ENCODE measurements around the gene PHYHD1. TPM values are rescaled to one million over a fixed set of nuclear protein-coding genes. Genes with fewer than 3 reads are reported as not detected.

The PHYHD1 gene
- total and polyA plus RNA-seq, 2 of the 13 experiments (the other 11 are each of a cell fraction or from before 2014, with no cell fraction given) = 10.6 to 25.3 TPM

DNA sequence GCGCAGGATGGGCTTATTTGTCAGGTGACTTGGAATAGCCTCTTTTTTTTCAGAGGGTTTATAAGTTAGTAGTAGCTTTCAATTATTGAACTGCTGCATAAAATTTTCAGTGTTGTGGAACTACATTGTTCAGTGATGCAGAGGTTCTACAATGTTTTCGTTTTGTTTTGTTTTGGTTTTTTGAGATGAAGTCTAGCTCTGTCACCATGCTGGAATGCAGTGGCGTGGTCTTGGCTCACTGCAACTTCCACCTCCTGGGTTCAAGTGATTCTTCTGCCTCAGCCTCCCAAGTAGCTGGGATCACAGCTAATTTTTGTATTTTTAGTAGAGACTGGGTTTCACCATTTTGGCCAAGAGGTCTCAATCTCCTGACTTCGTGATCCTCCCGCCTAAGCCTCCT, 48.7 kb downstream of the PHYHD1 start:
- Histone ChIP-seq H3K27me3 (ENCODE audit: control insufficient read depth in 1 of 2, insufficient read depth in 2 of 2, low read length in 2 of 2) (no peaks in the 10 kb centered on the region), H3K4me2 (ENCODE audit: low read depth, low read length) (no peak overlapping the region), H3K4me3 (replicated peaks in 1 of 3; ENCODE audit: insufficient read depth in 1 of 3, low read depth in 2 of 3, low read length in 3 of 3) (no peak overlapping the region), H3K79me2 (ENCODE audit: insufficient read depth, low read length) (no peaks in the 10 kb centered on the region), H3K4me1 (ENCODE audit: insufficient read depth, low read length) (no peaks in the 10 kb centered on the region), H4K20me1 (ENCODE audit: insufficient read depth, low read length) (no peaks in the 10 kb centered on the region), H3K36me3 (replicated peaks in 1 of 2; ENCODE audit: control insufficient read depth in 1 of 2, insufficient read depth in 2 of 2, low read length in 2 of 2) (peaks cover 12 to 71% of the 10 kb centered on the region in 2 experiments; a peak in 4 of 5 replicates), H3K9ac (ENCODE audit: insufficient read depth, low read depth, low read length) (no peak overlapping the region), H2AFZ (ENCODE audit: low read length) (no peak overlapping the region), H3K27ac (ENCODE audit: extremely low read length, insufficient read depth, low read length) (no peak overlapping the region), H3K9me3 (ENCODE audit: low read length) (no peaks in the 10 kb centered on the region)
- BruUV-seq (replicated peaks) = no TSS peak
- ChIA-PET CTCF (ENCODE audit: low intra/inter-chr PET ratio, low total read pairs) (no interaction called here), POLR2A (no interaction called here)
- 99% methylated on average over 5 of the region's 5 CpGs for WGBS (ENCODE audit: low lambda C conversion rate)
- FAIRE-seq (no peak), DNase-seq (ENCODE audit: low spot score) (no peak), ATAC-seq (no peak)
- TF ChIP-seq ZFY (CRISPR knock-in tag; IDR thresholded peaks at IDR 0.05) (no peak), ZNF205 (CRISPR knock-in tag; IDR thresholded peaks at IDR 0.05) (no peak), NFYC (CRISPR knock-in tag; IDR thresholded peaks at IDR 0.05) (no peak), MIXL1 (CRISPR knock-in tag; IDR thresholded peaks at IDR 0.05) (no peak), MYNN (CRISPR knock-in tag; IDR thresholded peaks at IDR 0.05; ENCODE audit: low read depth) (no peak), ZBTB3 (CRISPR knock-in tag; IDR thresholded peaks at IDR 0.05; ENCODE audit: borderline replicate concordance, low read depth) (no peak), GPN1 (CRISPR knock-in tag; IDR thresholded peaks at IDR 0.05; ENCODE audit: borderline replicate concordance) (no peak), ZMYM2 (CRISPR knock-in tag; IDR thresholded peaks at IDR 0.05) (no peak), MAZ (IDR thresholded peaks at IDR 0.05; ENCODE audit: borderline replicate concordance, low read depth, low read length) (no peak), MAZ (CRISPR knock-in tag; IDR thresholded peaks at IDR 0.05; ENCODE audit: low read depth) (no peak), PITX1 (CRISPR knock-in tag; IDR thresholded peaks at IDR 0.05) (no peak), NFE2 (CRISPR knock-in tag; IDR thresholded peaks at IDR 0.05) (no peak)
- TF ChIP-seq, protein P1, sequence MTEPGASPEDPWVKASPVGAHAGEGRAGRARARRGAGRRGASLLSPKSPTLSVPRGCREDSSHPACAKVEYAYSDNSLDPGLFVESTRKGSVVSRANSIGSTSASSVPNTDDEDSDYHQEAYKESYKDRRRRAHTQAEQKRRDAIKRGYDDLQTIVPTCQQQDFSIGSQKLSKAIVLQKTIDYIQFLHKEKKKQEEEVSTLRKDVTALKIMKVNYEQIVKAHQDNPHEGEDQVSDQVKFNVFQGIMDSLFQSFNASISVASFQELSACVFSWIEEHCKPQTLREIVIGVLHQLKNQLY (CRISPR knock-in tag; IDR thresholded peaks at IDR 0.05) = no peak
- TF ChIP-seq, protein P2, sequence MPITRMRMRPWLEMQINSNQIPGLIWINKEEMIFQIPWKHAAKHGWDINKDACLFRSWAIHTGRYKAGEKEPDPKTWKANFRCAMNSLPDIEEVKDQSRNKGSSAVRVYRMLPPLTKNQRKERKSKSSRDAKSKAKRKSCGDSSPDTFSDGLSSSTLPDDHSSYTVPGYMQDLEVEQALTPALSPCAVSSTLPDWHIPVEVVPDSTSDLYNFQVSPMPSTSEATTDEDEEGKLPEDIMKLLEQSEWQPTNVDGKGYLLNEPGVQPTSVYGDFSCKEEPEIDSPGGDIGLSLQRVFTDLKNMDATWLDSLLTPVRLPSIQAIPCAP (CRISPR knock-in tag; IDR thresholded peaks at IDR 0.05; ENCODE audit: low read depth) = no peak
- TF ChIP-seq, protein P3, sequence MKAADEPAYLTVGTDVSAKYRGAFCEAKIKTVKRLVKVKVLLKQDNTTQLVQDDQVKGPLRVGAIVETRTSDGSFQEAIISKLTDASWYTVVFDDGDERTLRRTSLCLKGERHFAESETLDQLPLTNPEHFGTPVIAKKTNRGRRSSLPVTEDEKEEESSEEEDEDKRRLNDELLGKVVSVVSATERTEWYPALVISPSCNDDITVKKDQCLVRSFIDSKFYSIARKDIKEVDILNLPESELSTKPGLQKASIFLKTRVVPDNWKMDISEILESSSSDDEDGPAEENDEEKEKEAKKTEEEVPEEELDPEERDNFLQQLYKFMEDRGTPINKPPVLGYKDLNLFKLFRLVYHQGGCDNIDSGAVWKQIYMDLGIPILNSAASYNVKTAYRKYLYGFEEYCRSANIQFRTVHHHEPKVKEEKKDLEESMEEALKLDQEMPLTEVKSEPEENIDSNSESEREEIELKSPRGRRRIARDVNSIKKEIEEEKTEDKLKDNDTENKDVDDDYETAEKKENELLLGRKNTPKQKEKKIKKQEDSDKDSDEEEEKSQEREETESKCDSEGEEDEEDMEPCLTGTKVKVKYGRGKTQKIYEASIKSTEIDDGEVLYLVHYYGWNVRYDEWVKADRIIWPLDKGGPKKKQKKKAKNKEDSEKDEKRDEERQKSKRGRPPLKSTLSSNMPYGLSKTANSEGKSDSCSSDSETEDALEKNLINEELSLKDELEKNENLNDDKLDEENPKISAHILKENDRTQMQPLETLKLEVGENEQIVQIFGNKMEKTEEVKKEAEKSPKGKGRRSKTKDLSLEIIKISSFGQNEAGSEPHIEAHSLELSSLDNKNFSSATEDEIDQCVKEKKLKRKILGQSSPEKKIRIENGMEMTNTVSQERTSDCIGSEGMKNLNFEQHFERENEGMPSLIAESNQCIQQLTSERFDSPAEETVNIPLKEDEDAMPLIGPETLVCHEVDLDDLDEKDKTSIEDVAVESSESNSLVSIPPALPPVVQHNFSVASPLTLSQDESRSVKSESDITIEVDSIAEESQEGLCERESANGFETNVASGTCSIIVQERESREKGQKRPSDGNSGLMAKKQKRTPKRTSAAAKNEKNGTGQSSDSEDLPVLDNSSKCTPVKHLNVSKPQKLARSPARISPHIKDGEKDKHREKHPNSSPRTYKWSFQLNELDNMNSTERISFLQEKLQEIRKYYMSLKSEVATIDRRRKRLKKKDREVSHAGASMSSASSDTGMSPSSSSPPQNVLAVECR (CRISPR knock-in tag; IDR thresholded peaks at IDR 0.05; ENCODE audit: borderline replicate concordance) = no peak
- intact Hi-C loops (cut with micrococcal nuclease; ENCODE audit: unreplicated experiment) = no loop called here
- in situ Hi-C loops (cut with HindIII; ENCODE audit: extremely low pct_ligation_motif_present, low pct_unique_long_range_greater_than_20kb) = no loop called here
